Stimulated activated CD4-positive, alpha-beta T cell treated with anti-CD3 and anti-CD28 coated beads, Interleukin-4, amount 100 ng/mL, for 48 hours (primary cell): ENCODE data around the gene ZDHHC12.
A peak's percentile ranks its signal among the peaks of the same experiment; 100 is the strongest.
"Not testable (repeated sequence)": the region's sequence is repeated elsewhere in the genome, so short reads cannot be mapped to it uniquely, and the experiment has no call there.

Experiments
- DNase-seq, 2 donors: peaks; one replicate each; pipeline ENCODE4 v3.0.0-alpha.2; 2020; ENCODE audit warnings: low read depth in 2 of 2

Gene ZDHHC12

GRCh38 chr9:128707446-128707845, 16.5 kb downstream of the ZDHHC12 start:
- no peak for DNase-seq

- no peak for DNase-seq
Measured at GRCh38 chr9:128706671-128707381, 17.1 kb downstream of the ZDHHC12 start.

- DNase-seq = no peak
Measured at GRCh38 chr9:128706045-128706444, 17.9 kb downstream of the ZDHHC12 start.

GRCh38 chr9:128705051-128705965, 18.6 kb downstream of the ZDHHC12 start:
- DNase-seq = no peak

GRCh38 chr9:128704356-128704670, 19.6 kb downstream of the ZDHHC12 start:
- DNase-seq = no peak

GRCh38 chr9:128703616-128704355, 20.1 kb downstream of the ZDHHC12 start:
- DNase-seq = no peak

- peak; percentile 16 to 29 for DNase-seq
Measured at GRCh38 chr9:128702949-128703615, 20.8 kb downstream of the ZDHHC12 start.

GRCh38 chr9:128702445-128702948, 21.4 kb downstream of the ZDHHC12 start, which contains the start of gene PKN3:
Gene PKN3, plus strand, starts transcription at chr9:128702503. Its CDS starts 413 bp downstream, at chr9:128702916.
- DNase-seq = peak; percentile 89 to 95

- DNase-seq = no peak
Measured at GRCh38 chr9:128701227-128701854, 22.6 kb downstream of the ZDHHC12 start.

- DNase-seq = not testable (repeated sequence)
Measured at GRCh38 chr9:128699096-128699795, 24.7 kb downstream of the ZDHHC12 start.

- no peak for DNase-seq
Measured at GRCh38 chr9:128696923-128697707, 26.8 kb downstream of the ZDHHC12 start.

GRCh38 chr9:128694344-128694743, 29.6 kb downstream of the ZDHHC12 start:
- DNase-seq = no peak

- not testable (repeated sequence) for DNase-seq
Measured at GRCh38 chr9:128693738-128694137, 30.2 kb downstream of the ZDHHC12 start.

GRCh38 chr9:128690684-128691034, 33.3 kb downstream of the ZDHHC12 start:
- no peak for DNase-seq

- peak in 1 of 2 donors; percentile 41 for DNase-seq
Measured at GRCh38 chr9:128689820-128690683, 33.9 kb downstream of the ZDHHC12 start.

- DNase-seq = peak in 1 of 2 donors; percentile 35
Measured at GRCh38 chr9:128689293-128689774, 34.6 kb downstream of the ZDHHC12 start.

GRCh38 chr9:128688501-128689292, 35.2 kb downstream of the ZDHHC12 start, which contains the start of gene SET:
Gene SET, plus strand, starts transcription at chr9:128689222. Its CDS starts 361 bp downstream, at chr9:128689583.
- DNase-seq = peak; percentile 85 to 94
